HG02973 (cell line): ENCODE results near the gene PSIP1.
"Not testable (repeated sequence)": the region's sequence is repeated elsewhere in the genome, so short reads cannot be mapped to it uniquely, and the experiment has no call there.

Source experiments
- ATAC-seq: cut with Tn5 transposase; IDR thresholded peaks from one replicate; pipeline ENCODE4 v1.9.1; 2021; ENCODE audit warnings: moderate library complexity; ENCODE audit not compliant: unreplicated experiment

The PSIP1 gene

DNA sequence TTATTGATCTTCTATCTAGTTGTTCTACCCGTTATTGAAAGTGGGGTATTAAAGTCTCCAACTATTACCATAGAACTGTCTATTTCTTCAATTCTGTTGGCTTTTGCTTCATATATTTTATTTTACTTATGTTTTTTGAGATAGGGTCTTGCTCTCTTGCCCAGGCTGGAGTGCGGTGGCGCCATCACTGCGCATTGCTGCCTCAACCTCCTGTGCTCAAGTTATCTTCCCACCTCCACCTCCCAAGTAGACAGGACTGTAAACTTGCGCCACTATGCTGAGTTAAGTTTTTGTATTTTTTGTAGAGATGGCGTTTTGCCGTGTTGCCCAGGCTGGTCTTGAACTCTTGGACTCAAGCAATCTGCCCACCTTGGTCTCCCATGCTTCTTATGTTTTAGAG lies 71.9 kb downstream of the PSIP1 start:
- ATAC-seq, result no peak

DNA sequence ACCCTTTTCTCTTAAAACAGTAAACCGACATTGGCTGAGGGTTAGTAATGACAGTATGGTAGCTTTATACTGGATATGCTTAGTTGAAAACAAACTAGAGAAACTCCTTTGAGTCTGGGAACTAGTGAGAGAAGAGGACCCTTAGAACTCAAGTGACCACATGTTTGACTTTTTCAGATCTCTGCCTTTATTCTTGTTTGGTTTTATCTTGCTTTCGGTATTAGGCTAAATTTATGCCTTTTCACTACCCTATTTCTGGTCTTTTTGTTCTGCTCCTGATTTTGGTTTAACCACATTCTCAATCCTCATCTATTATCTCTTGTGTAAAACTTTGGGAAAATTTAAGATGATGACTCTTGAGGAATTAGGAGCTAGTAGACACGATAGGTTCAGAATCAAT lies 77.1 kb downstream of the PSIP1 start:
- no peak for ATAC-seq

DNA sequence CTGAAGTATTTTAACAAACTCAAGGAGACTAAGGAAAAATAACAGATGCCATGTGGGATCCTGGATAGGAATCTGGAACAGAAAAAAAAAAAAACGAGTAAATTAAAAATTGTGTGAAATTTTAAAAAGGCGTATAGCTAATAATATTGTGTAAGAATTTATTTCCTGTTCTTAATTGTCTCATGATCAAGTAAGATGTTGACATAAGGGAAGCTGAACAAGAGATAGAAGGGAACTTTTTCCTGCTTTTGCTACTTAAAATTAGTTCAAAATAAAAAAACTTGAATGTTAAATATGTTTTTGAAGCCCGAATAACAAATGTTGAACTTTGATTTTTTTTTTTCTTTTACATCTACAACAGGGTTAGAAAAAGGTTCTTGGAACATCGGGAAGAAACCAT lies 77.6 kb downstream of the PSIP1 start:
- ATAC-seq, result no peak

DNA sequence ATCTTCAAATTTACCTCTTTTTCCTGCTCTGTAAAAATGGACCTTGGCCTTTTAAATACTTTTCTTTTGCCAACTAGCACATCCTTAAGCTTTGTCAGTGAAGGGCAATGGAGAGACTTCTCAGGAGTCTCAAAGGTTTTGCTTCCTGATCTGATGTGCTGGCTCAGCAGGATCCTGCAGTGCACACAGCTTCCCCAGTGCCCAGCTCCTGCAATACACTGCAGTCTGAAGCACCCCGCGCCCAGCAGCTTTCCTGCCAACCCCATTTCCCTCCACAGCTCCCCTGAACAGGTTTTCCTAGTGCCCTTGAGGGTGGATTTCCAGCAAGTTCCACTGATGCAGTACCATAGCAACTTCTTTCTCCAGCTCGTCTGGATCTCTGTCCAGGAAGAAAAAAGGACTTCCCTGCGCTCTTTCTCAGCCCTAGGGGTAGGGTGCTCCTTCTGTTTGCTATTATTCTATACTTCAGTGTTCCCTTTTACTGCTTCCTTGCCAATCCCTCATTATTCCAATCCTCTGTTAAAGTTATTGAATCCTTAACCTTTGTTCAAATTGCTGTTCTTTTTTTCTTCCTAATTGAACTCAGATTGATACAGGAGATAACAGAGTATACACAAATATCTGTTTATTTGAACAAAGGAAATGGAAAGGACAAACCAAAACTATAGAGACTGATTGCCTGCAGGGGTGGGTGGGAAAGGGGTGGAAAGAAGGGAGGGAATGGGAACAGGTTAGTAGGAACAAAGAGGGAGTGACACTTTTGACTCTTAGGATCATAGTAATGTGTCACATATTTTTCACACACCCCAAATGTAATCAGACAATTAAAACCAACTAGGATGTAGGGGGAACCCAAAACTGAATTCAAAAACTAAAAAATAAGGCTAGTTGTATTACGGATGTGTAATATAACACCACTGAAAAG lies 79.6 kb downstream of the PSIP1 start:
- no peak for ATAC-seq

DNA sequence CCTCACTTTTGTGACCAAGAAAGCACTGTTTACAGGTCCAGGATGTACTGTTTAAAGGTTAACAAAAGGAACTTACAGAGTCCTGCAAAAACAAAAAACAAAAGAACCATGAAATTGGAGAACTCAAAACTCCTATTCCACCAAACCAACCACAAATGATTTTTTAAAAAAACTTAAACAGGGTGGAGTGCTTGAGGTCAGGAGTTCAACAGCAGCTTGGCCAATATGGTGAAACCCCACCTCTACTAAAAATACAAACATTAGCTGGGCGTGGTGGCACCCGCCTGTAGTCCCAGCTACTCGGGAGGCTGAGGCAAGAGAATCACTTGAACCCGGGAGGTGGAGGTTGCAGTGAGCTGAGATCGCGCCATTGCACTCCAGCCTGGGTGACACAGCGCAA lies 83.1 kb downstream of the PSIP1 start:
- not testable (repeated sequence) for ATAC-seq

DNA sequence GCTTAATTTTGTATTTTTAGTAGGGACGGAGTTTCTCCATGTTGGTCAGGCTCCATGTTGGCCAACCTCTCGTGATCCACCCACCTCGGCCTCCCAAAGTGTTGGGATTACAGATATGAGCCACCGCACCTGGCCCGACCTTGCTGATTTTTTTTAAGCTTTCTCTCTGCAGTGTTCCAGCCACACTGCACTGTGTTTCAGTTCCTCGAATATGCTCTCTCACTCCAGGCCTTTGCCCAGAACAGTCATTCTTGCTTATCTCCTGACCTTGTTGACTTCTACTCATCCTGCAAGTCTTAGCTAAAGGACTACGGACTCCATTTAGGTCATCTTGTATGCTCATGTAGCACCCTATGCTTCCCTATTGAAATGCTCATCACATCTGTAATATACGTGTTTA lies 84.8 kb downstream of the PSIP1 start:
- peak; percentile 43 for ATAC-seq

DNA sequence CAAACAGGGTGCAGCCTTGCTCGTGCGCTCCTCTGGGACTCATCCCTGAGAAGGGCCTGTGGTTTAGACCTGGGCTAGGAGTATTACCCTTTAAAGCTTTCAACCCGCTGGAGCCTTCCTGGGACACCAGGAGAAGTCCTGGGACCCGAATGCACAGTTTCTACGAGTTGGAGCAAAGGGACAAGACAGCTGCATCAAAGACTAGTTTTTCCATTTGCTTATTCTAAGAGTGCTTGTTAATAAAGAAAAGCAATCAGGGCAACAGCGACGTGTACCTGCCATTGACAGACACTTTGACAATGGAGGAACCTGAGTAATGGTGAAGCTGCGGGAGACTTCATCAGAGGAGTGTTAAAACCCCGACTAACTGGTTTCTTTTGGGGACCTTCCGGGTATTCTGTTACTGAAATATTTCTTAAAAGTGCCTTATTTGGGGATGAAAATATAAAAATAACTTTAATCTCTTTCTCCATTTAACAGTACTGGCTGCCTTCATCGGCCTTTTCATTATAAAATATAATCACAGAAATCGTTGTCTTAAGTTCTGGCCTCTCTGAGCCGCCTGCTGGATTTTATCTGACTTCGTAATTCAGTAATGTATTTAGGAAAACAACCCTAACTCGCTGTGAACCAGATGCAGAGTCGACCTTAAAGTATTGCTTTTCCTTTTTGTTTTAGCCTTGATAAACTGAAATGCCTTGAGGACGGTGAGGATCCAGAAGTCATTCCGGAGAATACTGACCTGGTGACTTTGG lies 87.4 kb downstream of the PSIP1 start:
- ATAC-seq, result no peak

DNA sequence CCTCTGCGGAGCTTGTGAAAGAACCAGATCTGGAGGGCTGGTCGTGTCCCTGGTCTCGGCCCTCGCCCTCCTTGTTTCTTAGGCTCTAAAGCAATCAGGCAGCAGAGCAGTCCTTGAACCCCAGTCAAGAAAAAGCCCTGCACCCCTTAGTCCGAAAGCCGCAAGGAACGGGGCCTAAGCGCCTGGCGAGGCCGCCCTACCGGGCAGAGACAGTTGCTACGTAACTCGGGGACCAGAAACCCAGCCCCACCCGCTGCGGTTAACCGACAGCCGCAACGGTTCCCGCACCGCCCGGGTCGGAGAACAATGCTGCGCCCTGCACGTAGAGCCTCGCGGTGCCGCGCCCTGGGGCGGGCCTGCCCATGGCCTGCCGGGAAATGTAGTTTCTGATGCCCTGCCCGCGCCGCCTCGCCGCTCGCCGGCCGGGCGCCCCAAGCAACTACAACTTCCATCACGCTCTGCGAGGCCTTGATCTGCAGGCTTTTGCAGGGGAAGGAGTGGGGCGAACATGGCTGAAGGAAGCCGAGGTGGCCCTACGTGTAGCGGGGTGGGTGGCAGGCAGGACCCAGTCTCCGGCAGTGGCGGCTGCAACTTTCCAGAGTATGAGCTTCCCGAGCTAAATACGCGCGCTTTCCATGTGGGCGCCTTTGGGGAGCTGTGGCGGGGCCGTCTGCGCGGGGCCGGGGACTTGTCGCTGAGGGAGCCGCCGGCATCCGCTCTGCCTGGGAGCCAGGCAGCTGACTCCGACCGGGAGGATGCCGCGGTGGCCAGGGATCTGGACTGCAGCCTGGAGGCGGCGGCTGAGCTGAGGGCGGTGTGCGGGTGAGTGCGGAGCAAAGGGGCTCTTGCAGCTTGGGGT lies 88.2 kb downstream of the PSIP1 start, which contains the start of gene SNAPC3:
Gene SNAPC3 (plus strand): TSS at position 505 of the 859 bp plus-strand sequence. CDS start 4 bp downstream, at position 509.
- peak; percentile 95 for ATAC-seq

DNA sequence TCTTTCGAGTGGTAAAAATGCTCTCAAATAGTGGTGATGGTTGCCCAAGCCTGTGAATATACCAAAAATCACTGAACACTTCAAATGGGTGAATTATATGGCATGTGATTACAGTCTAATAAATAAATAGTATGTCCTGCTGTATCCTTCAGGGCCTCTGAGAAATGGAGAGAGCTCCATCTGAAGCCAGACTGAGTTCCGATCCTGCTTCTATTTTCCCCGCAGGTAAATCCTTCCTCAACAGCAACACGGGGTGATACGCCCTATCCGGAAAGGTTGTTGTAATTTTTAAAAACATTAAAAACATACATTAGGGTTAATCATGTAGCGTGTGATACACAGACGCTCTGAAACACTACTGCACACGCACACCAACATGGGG lies 88.8 kb downstream of the PSIP1 start:
- no peak for ATAC-seq

DNA sequence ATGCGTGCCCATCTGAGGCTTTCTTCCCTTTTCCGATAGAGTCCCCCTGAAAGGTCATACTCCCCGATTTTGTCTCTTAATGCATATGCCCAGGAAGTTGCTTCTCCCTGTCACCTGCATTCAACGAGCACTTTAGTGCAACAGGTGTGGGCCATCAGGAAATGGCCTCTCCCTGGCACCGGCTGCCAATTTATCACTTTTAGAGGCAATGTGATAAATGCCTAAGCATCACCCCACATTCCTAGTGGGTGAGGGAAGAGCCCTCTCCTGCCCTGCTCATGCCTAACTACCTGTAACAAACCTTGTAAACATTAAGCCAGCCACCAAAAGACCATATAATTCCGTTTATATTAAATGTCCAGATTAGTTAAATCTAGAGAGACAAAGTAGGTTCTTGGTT lies 89.2 kb downstream of the PSIP1 start:
- no peak for ATAC-seq

DNA sequence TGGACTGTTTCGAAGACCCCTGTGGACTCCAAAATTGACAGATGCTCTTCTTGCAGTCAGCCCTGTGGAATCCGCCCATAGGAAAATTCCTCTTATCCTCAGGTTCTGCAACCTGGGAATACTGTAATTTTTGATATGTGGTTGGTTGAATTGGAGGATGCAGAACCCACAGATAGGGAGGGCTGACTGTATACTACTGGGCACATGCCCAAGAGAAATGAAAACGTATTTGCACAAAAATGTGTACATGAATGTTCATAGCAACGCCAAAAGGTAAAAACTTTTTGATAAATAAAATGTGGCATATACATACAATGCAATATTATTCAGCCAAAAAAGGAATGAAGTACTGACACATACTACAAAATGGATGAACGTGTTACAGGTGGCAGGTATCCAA lies 90.0 kb downstream of the PSIP1 start:
- no peak for ATAC-seq

DNA sequence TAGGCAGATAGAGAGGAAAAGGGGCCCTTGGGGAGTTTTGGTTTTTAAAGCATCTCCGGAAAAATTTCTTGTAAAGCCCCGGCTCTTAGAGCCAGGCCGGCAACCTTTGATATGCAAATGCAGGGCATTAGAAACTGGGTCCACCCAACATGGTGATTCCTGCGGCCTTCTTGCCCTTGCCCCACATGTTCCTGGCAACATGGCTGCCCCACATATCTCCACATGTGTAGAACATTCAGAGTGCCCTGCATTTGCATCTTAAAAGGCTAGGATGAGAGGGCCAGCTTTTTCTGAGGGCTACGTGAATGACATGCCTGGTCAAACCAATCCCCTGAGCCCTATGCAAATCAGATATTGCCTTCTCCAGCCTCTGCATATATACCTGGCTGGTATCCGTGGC lies 93.1 kb downstream of the PSIP1 start:
- no peak for ATAC-seq

DNA sequence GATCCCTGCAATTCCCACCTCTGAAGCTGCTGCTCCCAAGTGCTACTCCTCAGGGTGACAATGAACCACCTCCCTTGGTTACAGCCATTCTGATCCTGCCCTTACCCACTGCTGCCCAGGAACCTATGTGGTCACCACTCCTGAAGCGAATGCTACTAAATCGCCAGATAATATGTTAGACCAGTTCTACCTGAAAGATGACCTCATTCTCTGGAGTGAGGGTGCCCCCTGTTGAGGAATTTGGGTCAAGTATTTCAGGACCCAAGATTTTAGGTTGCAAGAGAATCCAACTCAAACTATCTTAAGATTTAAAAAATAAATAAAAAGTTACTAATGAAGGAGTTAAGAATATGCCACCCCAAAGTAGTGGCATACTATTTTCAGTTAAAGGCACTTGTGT lies 93.9 kb downstream of the PSIP1 start:
- ATAC-seq, result no peak
